NB4 (cell line): Measurements from ENCODE around the gene CTNNA2.

ENCODE experiments used
- DNase-seq: peaks from one replicate; pipeline ENCODE4 v3.0.0; 2010; ENCODE audit warnings: low read depth
- H3K4me3 ChIP-seq: one replicate; pipeline ENCODE4 v1.5.1; 2011; ENCODE audit warnings: mild to moderate bottlenecking, low read depth, low read length, moderate library complexity
- MYC ChIP-seq: IDR thresholded peaks from 2 replicates; pipeline ENCODE4 v1.6.1; 2011; ENCODE audit warnings: low read depth, low read length
- POLR2A ChIP-seq: IDR thresholded peaks from 2 replicates; pipeline ENCODE4 v1.6.1; 2011; ENCODE audit warnings: mild to moderate bottlenecking; ENCODE audit not compliant: insufficient read length; ENCODE audit errors: extremely low read depth
- TF ChIP-seq, protein P1 (sequence below): IDR thresholded peaks from one replicate; pipeline ENCODE4 v1.5.1; 2012; ENCODE audit warnings: low read depth, low read length
- TF ChIP-seq, protein P2 (sequence below): IDR thresholded peaks from 2 replicates; pipeline ENCODE4 v1.6.1; 2011; ENCODE audit warnings: low read depth, low read length

CTNNA2 gene

DNA sequence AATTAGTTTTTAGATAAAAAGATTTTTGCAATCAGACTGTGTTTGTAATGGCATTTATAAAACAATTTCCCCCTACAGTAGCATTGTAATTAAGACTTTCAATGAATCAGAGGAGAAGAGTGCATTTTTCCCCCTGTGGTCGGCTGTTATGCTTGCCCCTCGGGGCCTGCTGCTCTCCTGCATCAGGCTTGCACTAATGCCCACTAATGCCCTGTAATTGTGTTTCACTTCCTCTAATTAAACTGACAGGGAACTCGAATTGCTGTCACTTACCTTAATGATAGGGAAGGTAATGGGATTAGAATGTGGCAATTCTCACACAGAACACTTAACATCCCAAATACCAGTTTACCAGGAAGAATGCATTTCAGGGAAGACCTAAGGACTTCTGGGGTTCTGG, 852.9 kb downstream of the CTNNA2 start:
- peak; percentile 10 for DNase-seq
- TF ChIP-seq, protein P1, sequence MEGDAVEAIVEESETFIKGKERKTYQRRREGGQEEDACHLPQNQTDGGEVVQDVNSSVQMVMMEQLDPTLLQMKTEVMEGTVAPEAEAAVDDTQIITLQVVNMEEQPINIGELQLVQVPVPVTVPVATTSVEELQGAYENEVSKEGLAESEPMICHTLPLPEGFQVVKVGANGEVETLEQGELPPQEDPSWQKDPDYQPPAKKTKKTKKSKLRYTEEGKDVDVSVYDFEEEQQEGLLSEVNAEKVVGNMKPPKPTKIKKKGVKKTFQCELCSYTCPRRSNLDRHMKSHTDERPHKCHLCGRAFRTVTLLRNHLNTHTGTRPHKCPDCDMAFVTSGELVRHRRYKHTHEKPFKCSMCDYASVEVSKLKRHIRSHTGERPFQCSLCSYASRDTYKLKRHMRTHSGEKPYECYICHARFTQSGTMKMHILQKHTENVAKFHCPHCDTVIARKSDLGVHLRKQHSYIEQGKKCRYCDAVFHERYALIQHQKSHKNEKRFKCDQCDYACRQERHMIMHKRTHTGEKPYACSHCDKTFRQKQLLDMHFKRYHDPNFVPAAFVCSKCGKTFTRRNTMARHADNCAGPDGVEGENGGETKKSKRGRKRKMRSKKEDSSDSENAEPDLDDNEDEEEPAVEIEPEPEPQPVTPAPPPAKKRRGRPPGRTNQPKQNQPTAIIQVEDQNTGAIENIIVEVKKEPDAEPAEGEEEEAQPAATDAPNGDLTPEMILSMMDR = no peak
- no peak for TF ChIP-seq POLR2A
- TF ChIP-seq MYC = no peak
- TF ChIP-seq, protein P2, sequence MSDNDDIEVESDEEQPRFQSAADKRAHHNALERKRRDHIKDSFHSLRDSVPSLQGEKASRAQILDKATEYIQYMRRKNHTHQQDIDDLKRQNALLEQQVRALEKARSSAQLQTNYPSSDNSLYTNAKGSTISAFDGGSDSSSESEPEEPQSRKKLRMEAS = no peak
- H3K4me3 ChIP-seq = no peak overlapping the region

DNA sequence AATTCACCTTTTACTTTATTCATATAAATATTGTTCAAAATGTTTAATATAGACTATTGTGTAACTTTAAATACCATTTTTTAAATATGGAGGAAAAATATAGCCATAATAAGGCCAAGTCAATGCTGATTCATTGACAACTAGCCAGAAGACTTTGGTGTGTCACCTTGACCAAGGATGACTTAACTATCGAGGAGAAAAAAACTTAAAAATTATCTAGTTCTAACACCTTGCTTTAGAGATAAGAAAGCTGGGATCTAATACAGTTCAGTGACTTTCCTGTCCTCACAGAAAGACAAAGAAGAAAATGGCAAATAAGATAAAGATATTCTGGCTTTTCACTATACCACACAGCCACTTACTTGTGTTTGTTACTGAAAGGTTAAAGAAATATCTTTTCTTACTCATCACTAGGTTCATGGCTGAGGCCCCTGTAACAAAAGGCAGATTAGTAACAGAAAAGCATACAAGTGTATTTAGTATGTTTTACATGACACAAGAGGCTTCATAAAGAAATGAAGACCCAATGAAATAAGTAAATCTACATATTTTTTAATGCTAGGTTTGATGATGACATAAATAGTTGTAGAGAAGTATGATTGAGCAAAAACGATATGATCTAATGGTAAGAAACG, 857.6 kb downstream of the CTNNA2 start:
- H3K4me3 ChIP-seq = no peak overlapping the region
- TF ChIP-seq, protein P2 = no peak
- TF ChIP-seq, protein P1 = no peak
- TF ChIP-seq POLR2A = no peak
- TF ChIP-seq MYC = no peak

DNA sequence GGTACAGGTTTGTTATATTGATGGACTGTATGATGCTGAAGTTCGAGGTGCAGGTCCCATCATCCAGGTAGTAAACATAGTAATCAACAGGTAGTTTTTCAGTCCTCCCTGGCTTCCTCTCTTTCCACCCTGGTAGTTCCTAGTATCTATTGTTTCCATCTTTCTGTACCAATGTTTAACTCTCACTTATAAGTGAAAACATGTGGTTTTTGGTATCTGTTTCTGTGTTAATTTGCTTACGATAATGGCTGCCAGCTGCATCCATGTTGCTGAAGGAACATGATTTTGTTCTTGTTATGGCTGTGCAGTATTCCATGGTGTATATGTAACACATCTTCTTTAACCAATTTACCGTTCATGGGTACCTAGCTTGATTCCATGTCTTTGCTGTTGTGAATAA, 861.3 kb downstream of the CTNNA2 start:
- TF ChIP-seq MYC (no peak), POLR2A (no peak)
- TF ChIP-seq, protein P1 = no peak
- TF ChIP-seq, protein P2 = no peak
- no peak overlapping the region for H3K4me3 ChIP-seq
- DNase-seq = no peak

More for the DNA sequence above, 857.6 kb downstream of the CTNNA2 start:
- no peak for DNase-seq

DNA sequence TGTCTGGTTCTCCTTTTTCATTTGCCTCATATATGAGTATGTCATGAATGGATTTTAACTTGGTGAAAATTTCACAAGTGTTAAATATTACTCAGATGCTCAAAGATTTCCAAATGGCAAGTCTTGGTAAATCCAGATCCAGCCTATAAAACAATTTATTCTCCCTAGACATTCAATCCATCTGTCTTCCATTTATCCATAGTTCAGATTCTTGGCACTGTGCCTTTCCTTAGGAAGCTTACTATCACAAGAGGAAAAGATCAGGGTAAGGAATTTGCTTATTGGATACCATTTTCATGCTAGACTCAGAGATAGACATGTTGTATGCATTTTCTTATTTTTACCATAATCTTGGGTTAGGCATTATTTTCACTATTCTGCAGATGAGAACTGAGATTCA, 864.2 kb downstream of the CTNNA2 start:
- TF ChIP-seq MYC (no peak), POLR2A (no peak)
- TF ChIP-seq, protein P1 = no peak
- TF ChIP-seq, protein P2 = no peak
- no peak overlapping the region for H3K4me3 ChIP-seq
- DNase-seq = no peak

DNA sequence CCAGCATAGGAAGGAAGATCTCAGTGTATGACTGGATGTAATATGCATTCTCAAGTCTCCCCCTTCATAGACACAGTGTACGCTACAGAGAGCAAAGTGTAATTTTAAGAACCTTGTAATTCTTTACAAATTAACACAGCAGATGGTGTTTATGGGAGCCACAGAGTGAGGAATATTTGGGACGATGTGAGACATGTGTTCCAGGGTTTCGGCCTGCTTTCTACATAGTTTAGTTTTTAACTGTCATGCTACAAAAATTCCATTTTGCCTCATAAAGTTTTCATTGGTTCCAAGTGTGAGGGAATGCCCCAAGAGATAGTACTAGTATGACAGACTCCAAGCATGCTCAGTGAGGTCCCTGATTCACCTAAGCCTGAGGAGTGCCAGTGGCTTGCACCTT, 867.9 kb downstream of the CTNNA2 start:
- no peak for DNase-seq
- no peak for TF ChIP-seq MYC
- TF ChIP-seq, protein P2 = no peak
- TF ChIP-seq, protein P1 = no peak
- TF ChIP-seq POLR2A = no peak

More for the DNA sequence above, 867.9 kb downstream of the CTNNA2 start:
- no peak overlapping the region for H3K4me3 ChIP-seq
